GM12891 (cell line): Measurements from ENCODE around the gene ASZ1.

Source experiments
- POLR2A ChIP-seq: IDR thresholded peaks from 2 replicates; pipeline ENCODE4 v1.6.1; 2011; ENCODE audit warnings: low read depth, low read length, control low read depth
- POLR2AphosphoS5 ChIP-seq: IDR thresholded peaks from 2 replicates; pipeline ENCODE4 v1.6.1; 2011; ENCODE audit warnings: low read depth, low read length, control low read depth
- POU2F2 ChIP-seq: IDR thresholded peaks from 2 replicates; pipeline ENCODE4 v1.6.1; 2011; ENCODE audit warnings: low read depth, mild to moderate bottlenecking, control low read depth, low read length, moderate library complexity
- TAF1 ChIP-seq: IDR thresholded peaks from 2 replicates; pipeline ENCODE4 v1.6.1; 2011; ENCODE audit warnings: low read depth, low read length, control low read depth

DNA sequence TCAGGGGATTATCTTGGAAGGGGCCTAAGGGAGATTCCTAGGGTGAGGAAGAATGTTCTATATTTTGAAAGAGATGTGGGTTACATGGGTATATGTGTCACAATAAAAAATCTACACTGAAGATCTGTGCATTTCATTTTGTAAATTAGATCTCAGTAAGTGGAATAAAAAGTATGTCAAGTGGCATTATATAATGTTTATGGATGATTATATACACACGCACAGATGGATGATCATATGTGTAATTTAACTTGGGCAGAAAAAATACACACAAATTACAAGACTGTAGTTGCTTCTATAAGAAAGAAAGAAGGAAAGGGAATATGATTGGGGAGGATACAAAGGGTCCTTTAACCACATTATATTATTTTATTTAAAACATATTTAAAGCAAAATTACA is 18.5 kb downstream of the ASZ1 start:
- TF ChIP-seq POLR2A: no peak
- no peak for TF ChIP-seq POLR2AphosphoS5
- no peak for TF ChIP-seq TAF1
- TF ChIP-seq POU2F2: no peak
